HUDEP-2 (cell line): Measurements from ENCODE around the gene GCH1.
A peak's percentile ranks its signal among the peaks of the same experiment; 100 is the strongest.
"Not testable (repeated sequence)": the region's sequence is repeated elsewhere in the genome, so short reads cannot be mapped to it uniquely, and the experiment has no call there.

Experiments
- DNase-seq, 76 experiments: peaks; one replicate each; lab custom pipeline; 2025; ENCODE audit not compliant: unreplicated experiment in 76 of 76; lab: John Stamatoyannopoulos, UW

Gene GCH1

GRCh38 chr14:54902521-54903420, at the start of gene GCH1:
Gene GCH1, minus strand, starts transcription at chr14:54902826. Its CDS starts 163 bp downstream, at chr14:54902663.
- peak in 50 of 76 experiments; percentile 5 to 78 (median 36) for DNase-seq

- DNase-seq: no peak
Observed at GRCh38 chr14:54947230-54947629, 44.6 kb upstream of the GCH1 start.

GRCh38 chr14:54946500-54946899, 43.9 kb upstream of the GCH1 start:
- DNase-seq: no peak

GRCh38 chr14:54944737-54945391, 42.2 kb upstream of the GCH1 start:
- no peak for DNase-seq

- no peak for DNase-seq
Observed at GRCh38 chr14:54942913-54943312, 40.3 kb upstream of the GCH1 start.

- DNase-seq: peak in 26 of 76 experiments; percentile 3 to 64 (median 36)
Observed at GRCh38 chr14:54936816-54937215, 34.2 kb upstream of the GCH1 start.

- DNase-seq: no peak
Observed at GRCh38 chr14:54935958-54936357, 33.3 kb upstream of the GCH1 start.

- DNase-seq: no peak
Observed at GRCh38 chr14:54935100-54935499, 32.5 kb upstream of the GCH1 start.

GRCh38 chr14:54933006-54933405, 30.4 kb upstream of the GCH1 start:
- DNase-seq: no peak

GRCh38 chr14:54931598-54932340, 29.1 kb upstream of the GCH1 start:
- DNase-seq: no peak

- peak in 17 of 76 experiments; percentile 3 to 66 (median 28) for DNase-seq
Observed at GRCh38 chr14:54931101-54931500, 28.5 kb upstream of the GCH1 start.

- peak in 64 of 76 experiments; percentile 5 to 86 (median 55) for DNase-seq
Observed at GRCh38 chr14:54929556-54929955, 26.9 kb upstream of the GCH1 start.

- peak in 7 of 76 experiments; percentile 8 to 16 (median 14) for DNase-seq
Observed at GRCh38 chr14:54928216-54928615, 25.6 kb upstream of the GCH1 start.

- no peak for DNase-seq
Observed at GRCh38 chr14:54927551-54927950, 24.9 kb upstream of the GCH1 start.

- DNase-seq: not testable (repeated sequence)
Observed at GRCh38 chr14:54926570-54926969, 23.9 kb upstream of the GCH1 start.

- DNase-seq: peak in 4 of 76 experiments; percentile 9 to 23 (median 17)
Observed at GRCh38 chr14:54922598-54922997, 20.0 kb upstream of the GCH1 start.

- no peak for DNase-seq
Observed at GRCh38 chr14:54920052-54920451, 17.4 kb upstream of the GCH1 start.

- no peak for DNase-seq
Observed at GRCh38 chr14:54919330-54919729, 16.7 kb upstream of the GCH1 start.

GRCh38 chr14:54918427-54918826, 15.8 kb upstream of the GCH1 start:
- no peak for DNase-seq

- no peak for DNase-seq
Observed at GRCh38 chr14:54916101-54916500, 13.5 kb upstream of the GCH1 start.
